Skin of body (tissue), 3 donors: ENCODE results near the gene CTSH. TPM values are rescaled to one million over a fixed set of nuclear protein-coding genes. Genes with fewer than 3 reads are reported as not detected.
"Not testable (repeated sequence)": the region's sequence is repeated elsewhere in the genome, so short reads cannot be mapped to it uniquely, and the experiment has no call there.

Experiments
- DNase-seq: peaks from one replicate; lab custom pipeline; 2025; lab: John Stamatoyannopoulos, UW
- small RNA-seq: library from RNA; depleted of rRNA; stranded (forward); fragments of <200 nt; gene quantifications from one replicate; pipeline ENCODE3, GENCODE V24; 2014; ENCODE audit warnings: low replicate concordance
- total RNA-seq: library from RNA; depleted of rRNA; stranded (reverse); fragments of >200 nt; gene quantifications from one replicate; pipeline ENCODE4 v1.2.3, GENCODE V29; 2014

CTSH gene
- total RNA-seq, 1 donor from 2014 or later = 32.7 TPM

DNA sequence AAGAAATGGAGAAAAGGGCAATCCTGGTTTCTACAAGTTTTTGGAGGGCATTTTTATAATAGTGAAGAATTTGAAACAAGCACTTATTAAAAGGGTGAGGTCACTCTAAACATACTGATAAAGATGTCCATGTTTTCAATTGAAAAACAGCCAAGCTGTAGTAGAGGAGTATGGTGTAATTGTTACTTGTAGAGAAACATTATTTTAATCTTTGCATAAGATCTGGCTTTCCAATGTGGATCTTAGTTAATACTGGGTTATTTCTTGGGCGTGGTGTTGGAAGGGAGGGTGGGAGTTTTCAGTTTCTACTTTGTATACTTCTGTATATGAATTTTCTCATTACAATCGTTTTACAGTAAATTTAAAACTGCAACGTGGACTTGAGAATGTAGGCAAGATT, 49.4 kb downstream of the CTSH start:
- DNase-seq = no peak

GRCh38 chr15:78893538-78893937, 51.3 kb downstream of the CTSH start:
- no peak for DNase-seq

- DNase-seq = no peak
Measured at GRCh38 chr15:78889000-78889399, 55.8 kb downstream of the CTSH start.

- DNase-seq = no peak
Measured at GRCh38 chr15:78881681-78882080, 63.2 kb downstream of the CTSH start.

DNA sequence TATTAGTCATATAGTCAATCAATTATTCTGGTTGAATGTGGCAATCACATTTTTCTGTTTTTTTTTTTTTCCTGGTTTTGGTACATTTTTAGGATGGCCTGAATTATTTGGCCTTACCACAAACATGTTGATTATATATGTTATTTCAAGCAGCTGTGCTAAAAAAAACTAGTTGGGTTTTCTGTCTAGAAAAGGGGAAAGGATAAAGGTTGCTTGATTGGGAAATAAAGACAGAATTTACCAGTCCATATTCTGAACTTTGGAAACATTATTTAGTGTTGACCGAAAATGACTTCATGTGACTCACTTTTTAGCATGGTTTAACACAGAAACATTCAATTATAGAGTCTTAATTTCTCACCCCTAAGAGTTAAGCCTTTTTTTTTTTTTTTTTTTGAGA, 64.0 kb downstream of the CTSH start:
- no peak for DNase-seq

DNA sequence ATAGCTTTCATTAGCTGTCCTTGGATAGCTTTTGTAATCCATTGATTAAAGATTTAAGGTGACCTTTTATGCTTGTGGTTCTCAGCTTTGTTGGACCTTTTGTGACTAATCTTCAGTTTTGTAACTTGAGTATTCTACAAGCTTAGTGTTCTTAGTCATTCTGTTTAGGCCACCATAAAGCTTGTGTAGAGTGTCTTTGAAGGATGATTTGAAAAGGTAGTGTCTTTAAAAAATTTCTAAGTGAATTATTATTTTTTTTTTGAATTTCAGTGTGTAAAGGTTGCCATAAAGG, 64.7 kb downstream of the CTSH start:
- DNase-seq = no peak

- no peak for DNase-seq
Measured at GRCh38 chr15:78879517-78880241, 65.2 kb downstream of the CTSH start.

GRCh38 chr15:78878356-78878755, 66.5 kb downstream of the CTSH start:
- no peak for DNase-seq

GRCh38 chr15:78876954-78877353, 67.9 kb downstream of the CTSH start:
- not testable (repeated sequence) for DNase-seq

- no peak for DNase-seq
Measured at GRCh38 chr15:78875107-78875914, 69.5 kb downstream of the CTSH start.

GRCh38 chr15:78873793-78874765, 70.8 kb downstream of the CTSH start:
- DNase-seq = peak; percentile 90

GRCh38 chr15:78872972-78873792, 71.7 kb downstream of the CTSH start:
- DNase-seq = peak; percentile 73

GRCh38 chr15:78872155-78872971, 72.5 kb downstream of the CTSH start, which contains the start of gene MORF4L1:
Gene MORF4L1, plus strand, starts transcription at chr15:78872890. Its CDS starts 128 bp downstream, at chr15:78873018.
- DNase-seq = peak; percentile 98

DNA sequence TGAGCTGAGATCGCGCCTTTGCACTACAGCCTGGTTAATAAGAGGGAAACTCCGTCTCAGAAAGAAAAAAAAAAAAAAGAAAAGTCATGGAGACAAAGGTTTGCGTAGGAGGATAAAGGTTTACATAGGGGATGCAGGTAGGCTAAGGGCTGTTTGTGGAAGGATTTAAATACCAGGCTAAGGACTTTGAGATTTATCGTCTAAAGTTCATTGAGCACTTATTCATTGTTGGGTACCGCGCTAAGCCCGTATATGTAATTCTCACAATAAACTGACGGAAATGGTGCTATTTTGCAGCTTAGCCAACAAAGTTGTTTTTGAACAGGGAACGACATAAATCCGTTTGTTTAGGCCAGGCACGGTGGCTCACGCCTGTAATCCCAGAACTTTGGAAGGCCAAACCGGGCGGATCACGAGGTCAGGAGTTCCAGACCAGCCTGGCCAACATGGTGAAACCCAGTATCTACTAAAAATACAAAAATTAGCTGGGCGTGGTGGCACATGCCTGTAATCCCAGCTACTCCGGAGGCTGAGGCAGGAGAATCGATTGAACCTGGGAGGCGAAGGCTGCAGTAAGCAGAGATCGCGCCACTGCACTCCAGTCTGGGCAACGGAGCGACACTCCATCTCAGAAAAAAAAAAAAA, 73.2 kb downstream of the CTSH start:
- DNase-seq = not testable (repeated sequence)

Small RNA genes within 50 kb of the gene (small RNA-seq; reads per million reads assigned to genes)
- not detected for gene RNU6-415P

Other genes with a start within 250 kb of the CTSH start
- 6.6 TPM for gene ADAMTS7, start 133.6 kb downstream of the CTSH start, total RNA-seq
- 440 TPM for gene MORF4L1, start 72.2 kb downstream of the CTSH start, total RNA-seq
- gene RASGRF1, start 145.7 kb upstream of the CTSH start, total RNA-seq = 0.30 TPM